HL-60 (cell line): ENCODE results near the gene ASPN.

Source experiments
- POLR2AphosphoS5 ChIP-seq: IDR thresholded peaks from 2 replicates; pipeline ENCODE4 v1.6.1; 2012; ENCODE audit warnings: low read depth
- TF ChIP-seq, protein P1 (sequence below): IDR thresholded peaks from one replicate; pipeline ENCODE4 v1.5.1; 2011; ENCODE audit warnings: low read length, control low read depth, inconsistent platforms; ENCODE audit not compliant: insufficient read depth
- TF ChIP-seq, protein P2 (sequence below): IDR thresholded peaks from 2 replicates; pipeline ENCODE4 v1.6.1; 2012; ENCODE audit warnings: low read depth; ENCODE audit not compliant: insufficient replicate concordance

DNA sequence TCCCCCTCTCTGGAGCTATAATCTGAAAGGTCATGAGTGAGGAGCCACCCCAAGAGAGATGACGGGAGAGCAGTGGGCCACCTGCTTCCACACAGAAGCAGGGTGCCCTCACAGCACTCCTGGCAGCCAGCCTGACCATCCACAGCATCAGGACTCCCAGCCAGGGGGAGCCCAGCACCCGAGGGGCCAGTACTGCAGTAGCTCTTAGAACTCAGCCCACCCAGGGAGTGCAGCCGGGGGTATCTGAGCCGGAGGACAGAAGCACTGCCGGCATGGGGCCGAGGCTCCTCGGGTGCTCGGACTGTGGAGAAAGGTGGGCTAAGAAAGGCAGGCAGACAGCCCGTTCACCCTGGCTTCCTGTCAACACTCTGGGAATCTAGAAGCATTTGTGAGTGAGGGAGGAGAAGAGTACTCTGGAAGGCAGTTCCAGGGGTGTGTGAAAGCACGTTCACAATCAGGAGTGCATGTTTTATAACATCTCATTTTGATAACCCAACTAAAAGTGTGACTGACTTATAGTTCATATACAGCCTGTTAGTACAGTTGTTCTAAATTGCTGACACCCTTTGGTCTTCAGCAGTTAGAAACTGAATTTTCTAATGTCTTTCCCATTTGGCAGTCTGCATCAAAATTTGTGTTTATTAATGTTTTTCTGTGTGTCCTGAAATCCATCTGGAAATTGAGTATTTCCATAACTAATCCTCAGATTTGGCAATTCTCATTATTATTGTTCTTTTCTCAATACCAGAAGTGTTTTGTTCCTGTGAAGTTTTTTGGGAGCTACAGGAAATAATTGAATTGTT lies 25.9 kb upstream of the ASPN start:
- TF ChIP-seq, protein P1, sequence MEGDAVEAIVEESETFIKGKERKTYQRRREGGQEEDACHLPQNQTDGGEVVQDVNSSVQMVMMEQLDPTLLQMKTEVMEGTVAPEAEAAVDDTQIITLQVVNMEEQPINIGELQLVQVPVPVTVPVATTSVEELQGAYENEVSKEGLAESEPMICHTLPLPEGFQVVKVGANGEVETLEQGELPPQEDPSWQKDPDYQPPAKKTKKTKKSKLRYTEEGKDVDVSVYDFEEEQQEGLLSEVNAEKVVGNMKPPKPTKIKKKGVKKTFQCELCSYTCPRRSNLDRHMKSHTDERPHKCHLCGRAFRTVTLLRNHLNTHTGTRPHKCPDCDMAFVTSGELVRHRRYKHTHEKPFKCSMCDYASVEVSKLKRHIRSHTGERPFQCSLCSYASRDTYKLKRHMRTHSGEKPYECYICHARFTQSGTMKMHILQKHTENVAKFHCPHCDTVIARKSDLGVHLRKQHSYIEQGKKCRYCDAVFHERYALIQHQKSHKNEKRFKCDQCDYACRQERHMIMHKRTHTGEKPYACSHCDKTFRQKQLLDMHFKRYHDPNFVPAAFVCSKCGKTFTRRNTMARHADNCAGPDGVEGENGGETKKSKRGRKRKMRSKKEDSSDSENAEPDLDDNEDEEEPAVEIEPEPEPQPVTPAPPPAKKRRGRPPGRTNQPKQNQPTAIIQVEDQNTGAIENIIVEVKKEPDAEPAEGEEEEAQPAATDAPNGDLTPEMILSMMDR: no peak
- TF ChIP-seq POLR2AphosphoS5: no peak
- TF ChIP-seq, protein P2, sequence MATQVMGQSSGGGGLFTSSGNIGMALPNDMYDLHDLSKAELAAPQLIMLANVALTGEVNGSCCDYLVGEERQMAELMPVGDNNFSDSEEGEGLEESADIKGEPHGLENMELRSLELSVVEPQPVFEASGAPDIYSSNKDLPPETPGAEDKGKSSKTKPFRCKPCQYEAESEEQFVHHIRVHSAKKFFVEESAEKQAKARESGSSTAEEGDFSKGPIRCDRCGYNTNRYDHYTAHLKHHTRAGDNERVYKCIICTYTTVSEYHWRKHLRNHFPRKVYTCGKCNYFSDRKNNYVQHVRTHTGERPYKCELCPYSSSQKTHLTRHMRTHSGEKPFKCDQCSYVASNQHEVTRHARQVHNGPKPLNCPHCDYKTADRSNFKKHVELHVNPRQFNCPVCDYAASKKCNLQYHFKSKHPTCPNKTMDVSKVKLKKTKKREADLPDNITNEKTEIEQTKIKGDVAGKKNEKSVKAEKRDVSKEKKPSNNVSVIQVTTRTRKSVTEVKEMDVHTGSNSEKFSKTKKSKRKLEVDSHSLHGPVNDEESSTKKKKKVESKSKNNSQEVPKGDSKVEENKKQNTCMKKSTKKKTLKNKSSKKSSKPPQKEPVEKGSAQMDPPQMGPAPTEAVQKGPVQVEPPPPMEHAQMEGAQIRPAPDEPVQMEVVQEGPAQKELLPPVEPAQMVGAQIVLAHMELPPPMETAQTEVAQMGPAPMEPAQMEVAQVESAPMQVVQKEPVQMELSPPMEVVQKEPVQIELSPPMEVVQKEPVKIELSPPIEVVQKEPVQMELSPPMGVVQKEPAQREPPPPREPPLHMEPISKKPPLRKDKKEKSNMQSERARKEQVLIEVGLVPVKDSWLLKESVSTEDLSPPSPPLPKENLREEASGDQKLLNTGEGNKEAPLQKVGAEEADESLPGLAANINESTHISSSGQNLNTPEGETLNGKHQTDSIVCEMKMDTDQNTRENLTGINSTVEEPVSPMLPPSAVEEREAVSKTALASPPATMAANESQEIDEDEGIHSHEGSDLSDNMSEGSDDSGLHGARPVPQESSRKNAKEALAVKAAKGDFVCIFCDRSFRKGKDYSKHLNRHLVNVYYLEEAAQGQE: no peak
